Karpas-422 (cell line): Measurements from ENCODE around the gene C13orf46. TPM values are rescaled to one million over a fixed set of nuclear protein-coding genes. Genes with fewer than 3 reads are reported as not detected.

Experiments
- DNase-seq: peaks from one replicate; pipeline ENCODE4 v3.0.0-alpha.2; 2015
- H2AFZ ChIP-seq: fragments of 200-600 bp; sonication (generic); 2 replicates; pipeline ENCODE4 v1.6.1; 2014; ENCODE audit warnings: antibody characterized with exemption, low read length, mixed read lengths
- H3K27ac ChIP-seq: fragments of 200-600 bp; sonication (generic); 2 replicates; pipeline ENCODE4 v1.5.1; 2014; ENCODE audit warnings: mild to moderate bottlenecking, low read length, moderate library complexity
- H3K27me3 ChIP-seq: fragments of 200-600 bp; sonication (generic); 2 replicates; pipeline ENCODE4 v1.6.1; 2014; ENCODE audit warnings: low read length, mixed read lengths
- H3K36me3 ChIP-seq: fragments of 200-600 bp; sonication (generic); 2 replicates; pipeline ENCODE4 v1.6.1; 2014; ENCODE audit warnings: low read length, mixed read lengths; ENCODE audit not compliant: insufficient read depth
- H3K4me1 ChIP-seq: fragments of 200-600 bp; sonication (generic); 2 replicates; pipeline ENCODE4 v1.6.1; 2014; ENCODE audit warnings: mild to moderate bottlenecking, low read length, mixed read lengths
- H3K4me2 ChIP-seq: fragments of 200-600 bp; sonication (generic); 2 replicates; pipeline ENCODE4 v1.6.1; 2014; ENCODE audit warnings: low read length, low read depth, mild to moderate bottlenecking; ENCODE audit not compliant: poor library complexity, severe bottlenecking
- H3K4me3 ChIP-seq: fragments of 200-600 bp; sonication (generic); 2 replicates; pipeline ENCODE4 v1.5.1; 2014; ENCODE audit warnings: mild to moderate bottlenecking, antibody characterized with exemption, low read length, mixed read lengths
- H3K79me2 ChIP-seq: fragments of 200-600 bp; sonication (generic); 2 replicates; pipeline ENCODE4 v1.6.1; 2014; ENCODE audit warnings: mild to moderate bottlenecking, low read length, mixed read lengths
- H3K9ac ChIP-seq: fragments of 200-600 bp; sonication (generic); 2 replicates; pipeline ENCODE4 v1.6.0; 2014; ENCODE audit warnings: low read length
- H3K9me2 ChIP-seq: fragments of 200-600 bp; sonication (generic), shearing (Covaris generic); replicated peaks from 2 replicates; pipeline ENCODE4 v1.6.0; 2014; ENCODE audit warnings: mild to moderate bottlenecking, low read length, moderate library complexity; ENCODE audit not compliant: insufficient read depth
- H3K9me3 ChIP-seq: fragments of 300-700, 200-600 bp; sonication (generic); 2 replicates; pipeline ENCODE4 v1.6.1; 2014; ENCODE audit warnings: low read length, mixed read lengths
- H4K20me1 ChIP-seq: fragments of 200-600 bp; sonication (generic); 2 replicates; pipeline ENCODE4 v1.6.1; 2014; ENCODE audit warnings: mild to moderate bottlenecking, antibody characterized with exemption, low read length, low read depth; ENCODE audit not compliant: insufficient read depth
- total RNA-seq: library from RNA; depleted of rRNA; stranded (reverse); fragments of >200 nt; shearing (Covaris generic); gene quantifications from 2 replicates; pipeline ENCODE4 v1.2.3, GENCODE V29; 2014; ENCODE audit warnings: low replicate concordance

The C13orf46 gene
- total RNA-seq, 1 experiment from 2014 or later = not detected

DNA sequence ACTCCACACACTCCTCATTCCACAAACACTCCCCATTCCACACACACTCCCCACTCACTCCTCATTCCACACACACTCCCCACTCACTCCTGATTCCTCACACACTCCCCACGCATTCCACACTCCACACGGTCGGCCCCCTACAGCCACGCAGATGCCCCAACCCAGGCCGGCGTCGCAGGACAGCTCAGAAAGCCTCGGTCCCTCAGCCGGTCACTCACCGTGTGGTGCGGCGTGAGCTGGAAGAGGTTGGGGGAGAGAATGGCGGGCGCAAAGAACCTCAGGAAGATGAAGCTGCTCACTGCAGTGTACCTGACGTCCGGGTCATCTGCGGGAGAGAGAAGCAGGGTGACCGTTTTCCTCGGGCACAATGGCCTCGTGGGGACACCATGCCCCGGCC is 39.0 kb upstream of the C13orf46 start:
- no peaks in the 10 kb centered on the region for H3K9me2 ChIP-seq
- no peaks in the 10 kb centered on the region for H3K79me2 ChIP-seq
- H3K4me3 ChIP-seq = no peak overlapping the region
- no peak overlapping the region for H2AFZ ChIP-seq
- H4K20me1 ChIP-seq = no peaks in the 10 kb centered on the region
- H3K27me3 ChIP-seq = no peaks in the 10 kb centered on the region
- H3K36me3 ChIP-seq = no peaks in the 10 kb centered on the region
- no peak overlapping the region for H3K4me2 ChIP-seq
- no peaks in the 10 kb centered on the region for H3K9me3 ChIP-seq
- H3K9ac ChIP-seq = no peak overlapping the region
- no peak for DNase-seq
- H3K27ac ChIP-seq = no peak overlapping the region
- H3K4me1 ChIP-seq = no peaks in the 10 kb centered on the region

DNA sequence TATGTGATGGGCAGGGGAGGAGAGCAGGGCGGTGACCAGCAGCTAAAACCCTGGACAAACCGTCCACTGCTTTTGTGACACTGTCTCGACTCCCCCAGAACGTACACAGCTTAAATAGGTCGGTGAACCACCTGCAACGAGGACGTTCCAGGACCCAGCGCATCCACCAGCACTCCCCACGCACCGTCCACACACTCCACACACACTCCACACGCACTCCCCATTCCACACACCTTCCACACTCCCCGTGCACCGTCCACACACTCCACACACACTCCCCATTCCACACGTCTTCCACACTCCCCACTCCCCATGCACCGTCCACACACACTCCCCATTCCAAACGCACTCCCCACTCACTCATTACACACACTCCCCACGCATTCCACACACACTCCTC is 38.3 kb upstream of the C13orf46 start:
- Histone ChIP-seq H3K9ac (no peak overlapping the region), H3K4me3 (no peak overlapping the region), H3K9me2 (no peaks in the 10 kb centered on the region), H3K9me3 (no peaks in the 10 kb centered on the region), H2AFZ (no peak overlapping the region), H3K4me2 (no peak overlapping the region), H3K27me3 (no peaks in the 10 kb centered on the region), H3K79me2 (no peaks in the 10 kb centered on the region), H3K4me1 (no peaks in the 10 kb centered on the region), H3K36me3 (no peaks in the 10 kb centered on the region), H3K27ac (no peak overlapping the region), H4K20me1 (no peaks in the 10 kb centered on the region)
- DNase-seq = no peak

DNA sequence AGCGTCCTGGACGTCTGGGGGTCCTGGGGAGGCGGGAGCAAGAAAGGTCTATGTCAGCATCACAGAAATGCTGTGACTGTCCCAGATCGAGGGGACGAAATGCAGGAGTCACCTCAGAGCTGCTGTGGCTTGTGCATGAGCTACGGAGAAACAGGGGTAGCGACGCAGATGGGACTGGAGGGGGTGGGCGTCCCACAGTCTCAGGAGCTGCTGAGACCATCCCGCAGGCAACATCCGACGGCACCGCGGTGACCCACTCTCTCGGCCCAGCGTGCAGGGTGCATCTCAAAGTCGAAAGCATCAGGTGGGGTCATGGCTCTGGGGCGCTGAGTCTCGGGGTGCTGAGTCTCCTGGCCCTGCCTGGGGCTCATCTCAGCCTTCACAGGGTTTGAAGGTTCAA is 37.4 kb upstream of the C13orf46 start:
- Histone ChIP-seq H3K9ac (no peak overlapping the region), H3K4me2 (no peak overlapping the region), H3K27ac (no peak overlapping the region), H3K27me3 (no peaks in the 10 kb centered on the region), H3K9me2 (no peaks in the 10 kb centered on the region), H3K4me3 (no peak overlapping the region), H3K4me1 (no peaks in the 10 kb centered on the region), H3K9me3 (no peaks in the 10 kb centered on the region), H4K20me1 (no peaks in the 10 kb centered on the region), H2AFZ (no peak overlapping the region), H3K36me3 (no peaks in the 10 kb centered on the region), H3K79me2 (no peaks in the 10 kb centered on the region)
- DNase-seq = no peak

DNA sequence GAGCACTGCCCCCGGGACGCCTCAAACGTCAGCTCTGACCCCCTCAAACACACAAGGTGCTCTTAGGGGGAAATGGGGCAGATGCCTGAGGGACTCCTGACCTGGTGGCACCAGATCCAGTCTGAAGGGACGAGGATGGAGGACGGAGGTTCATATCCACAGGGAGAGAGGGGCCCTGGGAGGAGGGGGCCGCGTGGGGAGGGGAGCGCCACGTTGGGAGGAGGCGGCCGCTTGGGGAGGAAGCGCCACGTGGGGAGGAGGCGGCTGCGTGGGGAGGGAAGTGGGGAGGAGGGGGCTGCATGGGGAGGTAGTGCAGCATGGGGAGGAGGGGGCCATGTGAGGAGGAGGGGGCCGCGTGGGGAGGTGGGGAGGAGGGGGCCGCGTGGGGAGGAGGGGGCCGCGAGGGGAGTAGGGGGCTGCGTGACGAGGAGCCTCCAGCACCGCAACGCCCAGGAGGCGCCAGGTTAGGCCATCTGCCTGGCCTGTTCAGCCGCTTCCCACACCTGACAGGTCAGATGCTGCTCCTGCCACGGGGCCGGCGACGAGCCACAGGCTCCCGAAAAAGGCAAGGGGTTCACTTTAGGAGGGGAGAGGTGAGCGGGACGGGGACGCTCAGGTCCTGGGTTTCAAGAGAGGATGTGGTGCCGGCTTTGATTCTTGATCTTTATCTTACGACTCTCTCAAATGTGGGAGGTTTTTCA is 36.7 kb upstream of the C13orf46 start:
- no peak overlapping the region for H2AFZ ChIP-seq
- no peaks in the 10 kb centered on the region for H3K27me3 ChIP-seq
- no peaks in the 10 kb centered on the region for H3K79me2 ChIP-seq
- no peaks in the 10 kb centered on the region for H3K4me1 ChIP-seq
- no peak overlapping the region for H3K4me2 ChIP-seq
- H4K20me1 ChIP-seq = no peaks in the 10 kb centered on the region
- H3K9me2 ChIP-seq = no peaks in the 10 kb centered on the region
- no peak overlapping the region for H3K4me3 ChIP-seq
- no peak overlapping the region for H3K27ac ChIP-seq
- H3K9ac ChIP-seq = no peak overlapping the region
- DNase-seq = no peak
- H3K9me3 ChIP-seq = no peaks in the 10 kb centered on the region
- H3K36me3 ChIP-seq = no peaks in the 10 kb centered on the region

DNA sequence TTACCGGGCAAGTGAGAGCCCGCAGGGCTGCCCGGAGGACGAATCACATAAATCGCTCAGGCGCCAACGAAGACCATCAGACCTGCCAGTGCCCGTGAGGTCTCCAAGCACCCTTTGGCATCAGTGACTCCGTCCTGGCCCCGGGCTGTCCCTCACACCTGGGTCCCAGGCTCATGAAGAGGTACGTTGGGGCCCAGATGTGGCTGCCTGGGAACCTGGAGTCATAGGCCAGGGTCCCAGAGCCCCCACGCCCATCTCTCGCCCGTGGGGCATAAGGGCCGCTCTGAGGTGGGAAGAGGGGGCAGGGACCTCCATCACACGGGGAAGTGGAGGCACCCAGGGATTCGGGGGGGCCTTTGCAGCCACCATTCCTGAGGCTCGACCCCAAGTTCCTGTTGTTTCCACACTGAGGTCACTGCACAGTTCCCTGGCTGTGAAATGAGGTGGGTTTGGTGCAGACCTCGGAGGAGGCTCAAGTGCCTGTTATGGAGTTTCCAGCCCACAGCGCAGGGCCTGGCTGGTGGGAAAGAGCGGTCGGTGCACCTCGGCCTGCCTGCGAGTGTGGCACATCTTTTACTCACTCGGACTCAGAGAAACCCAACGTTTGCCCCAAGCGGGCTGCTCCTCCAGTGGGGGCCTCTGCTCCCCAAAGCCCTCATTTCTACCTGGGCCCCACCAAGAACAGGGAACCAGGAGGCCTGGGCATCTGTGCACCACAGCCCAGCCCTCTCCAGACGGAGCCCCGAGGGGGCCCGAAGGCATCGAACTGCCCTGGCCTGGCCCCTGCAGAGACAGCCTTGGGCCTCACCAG is 35.9 kb upstream of the C13orf46 start:
- H3K4me2 ChIP-seq = no peak overlapping the region
- no peaks in the 10 kb centered on the region for H3K4me1 ChIP-seq
- no peaks in the 10 kb centered on the region for H3K27me3 ChIP-seq
- no peaks in the 10 kb centered on the region for H4K20me1 ChIP-seq
- H3K79me2 ChIP-seq = no peaks in the 10 kb centered on the region
- H3K9me2 ChIP-seq = no peaks in the 10 kb centered on the region
- DNase-seq = no peak
- H2AFZ ChIP-seq = no peak overlapping the region
- H3K27ac ChIP-seq = no peak overlapping the region
- no peak overlapping the region for H3K4me3 ChIP-seq
- no peak overlapping the region for H3K9ac ChIP-seq
- H3K36me3 ChIP-seq = no peaks in the 10 kb centered on the region
- H3K9me3 ChIP-seq = no peaks in the 10 kb centered on the region

DNA sequence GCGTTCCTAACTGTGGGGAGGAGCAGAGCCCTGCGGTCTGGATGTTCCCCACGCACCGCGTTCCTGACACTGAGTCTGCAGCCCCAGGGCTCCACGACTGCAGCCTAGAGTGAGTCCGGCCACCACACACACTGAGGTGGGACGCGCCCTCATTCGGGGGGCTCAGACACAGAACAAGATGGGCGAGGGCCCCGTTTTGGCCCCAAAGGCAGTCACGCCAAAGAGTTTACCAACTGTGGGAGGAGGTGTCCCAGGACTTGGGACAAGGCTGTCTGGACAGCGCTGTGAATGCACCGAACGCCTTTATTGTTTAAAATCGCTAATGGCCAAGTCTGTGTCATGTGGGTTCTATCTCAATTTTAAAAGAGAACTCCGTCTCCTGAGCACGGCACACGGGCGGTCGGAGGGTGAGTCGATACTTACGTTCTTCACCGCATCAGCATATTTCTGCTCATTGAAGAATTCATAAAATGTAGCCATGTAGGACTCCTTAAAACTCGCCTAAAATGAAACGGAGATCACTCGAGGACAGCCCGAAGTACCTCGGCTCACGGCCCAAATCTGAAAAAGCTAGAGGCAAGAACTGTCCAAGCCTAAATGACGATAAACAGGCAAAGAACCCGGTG is 35.2 kb upstream of the C13orf46 start:
- H3K79me2 ChIP-seq = no peaks in the 10 kb centered on the region
- no peaks in the 10 kb centered on the region for H3K9me2 ChIP-seq
- no peaks in the 10 kb centered on the region for H3K9me3 ChIP-seq
- no peak overlapping the region for H3K4me3 ChIP-seq
- no peaks in the 10 kb centered on the region for H3K36me3 ChIP-seq
- H3K27me3 ChIP-seq = no peaks in the 10 kb centered on the region
- no peaks in the 10 kb centered on the region for H4K20me1 ChIP-seq
- no peak overlapping the region for H3K9ac ChIP-seq
- H3K4me1 ChIP-seq = no peaks in the 10 kb centered on the region
- no peak for DNase-seq
- no peak overlapping the region for H3K27ac ChIP-seq
- no peak overlapping the region for H3K4me2 ChIP-seq
- H2AFZ ChIP-seq = no peak overlapping the region

DNA sequence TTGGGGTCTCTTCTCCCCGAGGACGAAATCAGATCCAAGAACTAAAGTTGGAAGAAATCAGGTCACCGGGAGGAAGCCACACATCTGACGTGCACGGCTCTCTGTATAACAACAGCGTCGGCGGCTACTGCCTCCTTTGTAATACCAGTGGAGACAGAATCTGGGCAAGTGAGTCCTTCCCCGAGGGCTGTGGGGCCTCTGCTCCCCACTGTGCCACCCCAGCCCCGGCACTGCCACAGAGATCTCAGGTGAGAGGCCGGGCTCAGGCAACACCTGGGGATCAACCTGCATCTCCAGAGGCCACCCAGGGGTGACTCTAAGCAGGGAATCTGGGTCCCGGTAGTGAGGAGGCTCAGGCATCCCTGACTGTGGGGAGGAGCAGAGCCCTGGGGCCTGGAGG is 33.7 kb upstream of the C13orf46 start:
- Histone ChIP-seq H3K4me2 (no peak overlapping the region), H3K9ac (no peak overlapping the region), H3K36me3 (no peaks in the 10 kb centered on the region), H2AFZ (no peak overlapping the region), H3K4me1 (no peaks in the 10 kb centered on the region), H3K4me3 (no peak overlapping the region), H3K27me3 (no peaks in the 10 kb centered on the region), H3K9me3 (no peaks in the 10 kb centered on the region), H3K27ac (no peak overlapping the region), H3K9me2 (no peaks in the 10 kb centered on the region), H3K79me2 (no peaks in the 10 kb centered on the region), H4K20me1 (no peaks in the 10 kb centered on the region)
- no peak for DNase-seq

DNA sequence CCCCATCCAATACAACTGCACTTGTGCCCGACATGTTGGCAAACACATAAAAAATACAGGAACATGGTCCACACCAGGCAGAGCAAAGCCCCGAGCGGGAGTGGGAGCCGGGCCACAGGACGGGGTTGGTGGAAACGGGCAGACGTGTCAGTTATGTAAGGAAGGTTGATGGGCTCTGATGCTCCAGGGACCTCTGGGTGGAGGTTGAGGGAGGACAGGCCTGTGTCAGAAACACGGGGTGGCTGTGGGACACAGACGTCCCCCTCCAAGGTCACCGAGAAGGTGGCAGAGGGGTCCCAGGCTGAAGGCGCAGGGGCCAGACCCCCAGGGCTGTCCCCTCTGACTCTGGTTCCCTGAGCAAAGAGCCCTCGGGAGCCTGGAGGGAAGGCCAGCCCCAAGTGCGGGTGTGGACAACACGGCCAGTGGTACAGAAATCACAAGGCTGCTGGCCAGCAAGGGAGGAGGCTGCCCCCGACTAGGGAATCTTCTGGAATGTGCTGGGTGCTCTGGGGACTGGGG is 31.4 kb upstream of the C13orf46 start:
- Histone ChIP-seq H3K9me3 (no peaks in the 10 kb centered on the region), H4K20me1 (no peaks in the 10 kb centered on the region), H3K27ac (no peak overlapping the region), H3K9ac (no peak overlapping the region), H3K9me2 (no peaks in the 10 kb centered on the region), H3K4me2 (no peak overlapping the region), H3K4me1 (no peaks in the 10 kb centered on the region), H3K36me3 (no peaks in the 10 kb centered on the region), H2AFZ (no peak overlapping the region), H3K27me3 (no peaks in the 10 kb centered on the region), H3K4me3 (no peak overlapping the region), H3K79me2 (no peaks in the 10 kb centered on the region)
- DNase-seq = no peak
